Measurements from ENCODE around the gene RNF151.

RNF151 gene

DNA sequence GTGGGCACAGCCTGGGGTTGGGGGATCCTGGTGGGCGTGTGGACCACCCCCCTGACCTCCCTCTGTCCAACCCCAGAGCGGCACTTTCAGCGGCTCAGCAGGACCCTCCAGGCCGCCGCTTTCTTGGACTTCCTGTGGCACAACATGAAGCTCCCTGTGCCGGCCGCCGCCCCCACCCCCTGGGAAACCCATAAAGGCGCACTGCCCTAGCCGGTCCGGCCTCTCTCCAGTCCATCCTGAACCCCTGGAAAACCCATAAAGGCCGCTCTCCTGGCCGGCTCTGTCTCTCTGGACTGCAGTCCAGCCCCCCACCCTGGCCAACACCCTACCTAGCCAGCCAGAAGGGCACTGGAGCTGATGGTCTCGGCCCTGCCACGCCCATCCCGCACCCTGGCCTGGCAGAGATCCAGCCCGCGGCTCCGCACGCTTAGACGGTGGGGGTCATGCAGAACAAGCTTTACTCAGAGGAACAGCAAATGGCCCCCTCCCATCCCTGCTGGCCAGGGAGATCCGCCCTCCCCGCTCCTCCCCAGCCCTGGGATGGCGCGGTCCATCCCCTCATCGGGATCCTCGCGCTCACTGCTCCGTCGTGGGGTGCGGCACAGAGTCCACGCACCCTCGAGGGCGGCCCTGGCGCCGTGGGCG, 11.9 kb downstream of the RNF151 start:
- no peak for DNase-seq

DNA sequence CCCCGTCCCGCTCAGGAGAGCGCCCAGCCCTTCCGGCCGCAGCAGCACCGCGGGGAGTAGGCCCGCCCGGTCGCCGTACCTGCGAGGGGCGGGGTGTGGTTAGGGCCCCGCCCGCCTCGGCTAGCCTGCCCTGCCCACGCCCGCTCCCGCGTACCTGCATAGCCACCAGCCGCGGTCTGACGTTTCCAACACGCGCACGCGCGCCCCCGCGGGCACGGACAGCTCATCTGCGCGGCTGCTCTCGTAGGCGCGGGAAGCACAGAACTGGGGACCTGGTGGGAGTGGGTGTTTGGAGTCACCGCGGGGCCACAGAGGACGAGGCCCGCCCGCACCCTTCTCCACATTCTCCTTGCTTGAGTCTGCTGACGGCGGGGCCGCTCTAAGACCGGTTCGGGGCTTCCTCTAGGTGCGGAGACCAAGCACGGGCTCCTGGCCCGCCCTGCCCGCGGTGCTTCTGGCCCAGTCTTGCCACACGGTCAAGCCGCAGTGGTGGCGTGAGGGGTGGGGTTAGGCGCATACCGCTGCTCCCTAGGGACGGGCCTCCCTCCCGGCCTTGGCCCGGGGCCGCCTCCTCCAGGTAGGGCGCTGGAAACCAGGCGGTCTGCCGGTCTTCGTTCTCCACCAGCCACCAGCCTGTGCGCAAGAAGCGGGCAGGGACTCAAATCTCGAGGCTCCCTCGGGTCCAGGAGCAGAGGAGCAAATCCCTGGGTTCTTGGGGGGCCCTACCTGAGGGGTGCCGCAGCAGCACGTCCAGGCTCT, 12.8 kb downstream of the RNF151 start:
- peak; percentile 85 for DNase-seq

DNA sequence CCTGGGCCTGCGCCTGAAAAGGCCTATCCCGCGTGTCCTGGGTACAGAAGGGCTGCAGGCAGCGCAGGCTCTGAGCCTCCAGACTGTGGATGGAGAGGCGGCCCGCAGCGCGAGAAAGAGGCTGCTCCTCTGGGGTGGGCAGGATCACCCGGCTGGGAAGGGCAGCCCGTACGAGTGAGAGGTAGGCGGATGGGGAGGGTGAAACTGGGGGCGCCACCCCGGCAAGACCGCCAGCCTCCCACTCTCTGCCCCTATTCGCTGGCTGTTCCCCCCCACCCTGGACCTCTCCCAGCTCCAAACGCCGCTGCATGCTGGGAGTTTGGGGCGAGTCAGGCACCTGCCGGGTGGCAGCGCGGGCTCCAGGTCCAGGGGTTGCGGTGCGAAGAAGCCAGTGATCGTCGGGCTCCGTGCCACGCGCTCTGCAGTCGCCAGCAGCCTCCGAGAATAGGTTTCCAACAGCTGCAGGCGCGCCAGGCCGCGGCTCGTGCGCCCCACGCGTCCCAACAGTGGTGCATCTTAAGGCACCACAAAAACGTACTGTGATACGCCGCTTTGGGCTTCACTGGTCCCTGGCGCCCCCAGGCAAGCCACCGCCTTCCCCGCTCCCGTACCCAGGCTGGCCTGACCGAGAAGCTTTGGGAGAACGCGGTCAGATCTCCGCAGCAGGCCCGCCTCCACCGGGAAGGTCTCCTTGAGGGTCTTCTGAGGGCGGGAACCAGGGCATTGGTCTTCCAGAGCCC, 13.5 kb downstream of the RNF151 start:
- no peak for DNase-seq

DNA sequence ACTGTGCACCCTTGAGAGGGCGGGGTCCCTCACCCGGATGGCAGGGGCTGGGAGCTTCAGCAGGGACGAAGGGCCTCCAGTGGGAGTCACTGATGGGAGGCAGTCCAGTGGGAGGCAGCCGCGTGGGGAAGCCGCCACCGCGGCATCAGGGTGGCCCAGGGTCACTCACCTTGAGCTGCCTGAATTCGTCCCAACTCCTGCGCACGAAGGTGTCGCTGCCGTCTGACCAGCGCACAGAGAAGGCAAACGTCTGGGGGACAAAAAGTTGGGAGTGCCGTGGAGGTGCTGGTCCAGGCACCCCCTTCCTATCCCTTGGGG, 14.1 kb downstream of the RNF151 start:
- no peak for DNase-seq

DNA sequence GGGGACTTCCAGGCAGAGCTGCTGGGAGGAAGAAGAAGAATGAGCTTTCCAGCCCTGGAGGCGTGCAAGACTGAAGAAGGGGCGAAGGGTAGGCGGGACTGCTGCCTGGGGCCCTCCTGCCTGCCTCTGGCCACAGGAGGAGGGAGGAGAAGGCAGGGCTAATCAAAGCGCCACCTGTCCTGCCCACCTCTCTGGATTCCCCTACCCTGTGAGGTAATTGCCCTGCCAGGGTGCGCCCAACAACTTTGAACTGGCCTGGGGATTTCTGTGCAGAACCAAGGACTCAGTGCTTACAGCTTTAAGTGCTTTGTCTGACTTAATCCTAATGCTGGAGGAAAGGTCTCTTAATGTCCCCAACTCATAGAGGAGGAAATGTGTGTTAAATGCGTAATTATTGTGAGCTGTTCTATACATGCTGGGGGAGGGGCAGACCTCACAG, 14.8 kb downstream of the RNF151 start, which contains the start of gene NOXO1:
NOXO1 (minus strand) TSS at position 72 of the 439 bp plus-strand sequence. CDS start 290 bp downstream, outside the sequence.
- no peak for DNase-seq

DNA sequence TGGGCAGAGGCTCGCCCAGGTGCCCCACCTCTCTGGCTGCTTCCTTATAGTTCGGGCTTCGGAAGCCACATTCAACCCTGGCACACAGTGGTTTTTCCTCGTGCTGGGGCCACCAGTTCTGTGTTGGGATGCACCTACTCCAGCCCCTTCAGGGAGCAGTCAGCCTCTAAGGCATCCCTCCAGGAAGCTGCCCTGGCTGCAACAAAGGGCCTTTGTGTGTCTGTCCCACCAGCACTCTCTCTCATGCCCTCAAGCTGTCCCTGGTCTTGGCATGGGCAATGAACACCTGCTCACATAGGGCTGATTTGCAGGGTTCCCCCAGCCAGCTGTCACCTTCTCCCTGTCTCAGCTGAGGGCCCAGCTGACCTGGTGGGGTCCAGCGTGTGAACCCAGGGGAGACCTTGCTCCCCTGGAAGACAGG, 15.4 kb downstream of the RNF151 start:
- no peak for DNase-seq

DNA sequence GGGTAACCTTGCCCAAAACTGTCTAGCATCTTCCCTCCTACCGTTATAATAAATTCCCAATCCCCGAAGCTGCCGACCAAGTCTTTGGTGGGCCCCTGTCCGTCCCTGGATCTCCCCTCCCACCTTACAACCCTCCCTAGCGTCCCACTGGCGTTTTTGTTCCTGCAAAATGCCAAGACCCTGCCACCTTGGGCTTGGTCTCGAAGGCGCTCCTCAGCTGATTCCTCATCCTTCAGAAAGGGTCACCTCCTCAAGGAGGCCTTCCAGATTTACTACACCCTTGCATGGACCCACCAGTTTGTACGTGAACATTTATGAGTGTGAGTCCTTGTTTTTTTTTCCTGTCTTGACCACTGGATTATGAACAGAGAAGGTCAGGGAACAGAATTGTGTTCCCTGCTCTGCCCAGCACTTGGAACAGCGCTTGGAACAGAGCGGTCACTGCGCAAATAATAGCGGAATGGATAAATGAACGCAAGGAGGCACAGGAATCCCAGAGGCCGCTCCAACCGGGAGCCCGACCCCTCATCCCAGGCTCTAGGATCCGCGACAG, 16.4 kb downstream of the RNF151 start:
- no peak for DNase-seq

DNA sequence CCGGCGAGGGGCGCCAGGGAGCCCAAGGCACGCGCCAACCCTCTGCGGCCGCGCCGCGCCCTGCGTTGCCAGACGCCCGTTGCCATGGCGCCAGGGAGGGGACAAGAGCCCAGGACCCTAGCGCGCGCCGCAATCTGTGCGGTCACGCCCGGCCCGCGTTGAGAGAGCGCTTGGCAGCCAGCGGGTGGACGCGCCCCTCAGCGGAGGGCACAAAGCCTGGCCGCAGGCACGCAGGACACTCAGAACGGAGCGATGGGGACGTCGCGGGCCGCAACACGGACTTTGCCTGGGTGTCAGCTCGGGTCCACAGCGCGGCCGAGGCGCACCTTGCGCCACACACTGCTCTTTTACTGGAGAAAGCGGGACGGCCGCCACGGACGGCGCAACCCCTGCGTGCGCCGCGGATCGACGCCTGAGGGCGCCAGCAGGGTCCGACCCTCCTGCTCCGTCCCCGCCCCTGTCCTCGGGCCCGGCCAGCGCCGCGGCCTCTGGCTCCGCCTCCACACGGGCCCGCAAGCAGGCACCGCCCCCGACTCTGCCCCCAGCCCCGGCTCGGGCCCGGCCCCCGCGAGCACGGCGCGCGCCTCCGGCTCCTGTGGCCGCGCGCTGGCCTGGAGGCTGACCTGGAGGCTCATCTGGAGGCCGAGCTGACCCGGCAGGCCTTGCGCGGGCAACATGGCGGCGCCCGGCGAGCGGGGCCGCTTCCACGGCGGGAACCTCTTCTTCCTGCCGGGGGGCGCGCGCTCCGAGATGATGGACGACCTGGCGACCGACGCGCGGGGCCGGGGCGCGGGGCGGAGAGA, 17.1 kb downstream of the RNF151 start, which contains the start of gene GFER:
GFER (plus strand) TSS at position 650 of the 803 bp plus-strand sequence; CDS start at position 676, 26 bp downstream.
- peak; percentile 97 for DNase-seq

DNA sequence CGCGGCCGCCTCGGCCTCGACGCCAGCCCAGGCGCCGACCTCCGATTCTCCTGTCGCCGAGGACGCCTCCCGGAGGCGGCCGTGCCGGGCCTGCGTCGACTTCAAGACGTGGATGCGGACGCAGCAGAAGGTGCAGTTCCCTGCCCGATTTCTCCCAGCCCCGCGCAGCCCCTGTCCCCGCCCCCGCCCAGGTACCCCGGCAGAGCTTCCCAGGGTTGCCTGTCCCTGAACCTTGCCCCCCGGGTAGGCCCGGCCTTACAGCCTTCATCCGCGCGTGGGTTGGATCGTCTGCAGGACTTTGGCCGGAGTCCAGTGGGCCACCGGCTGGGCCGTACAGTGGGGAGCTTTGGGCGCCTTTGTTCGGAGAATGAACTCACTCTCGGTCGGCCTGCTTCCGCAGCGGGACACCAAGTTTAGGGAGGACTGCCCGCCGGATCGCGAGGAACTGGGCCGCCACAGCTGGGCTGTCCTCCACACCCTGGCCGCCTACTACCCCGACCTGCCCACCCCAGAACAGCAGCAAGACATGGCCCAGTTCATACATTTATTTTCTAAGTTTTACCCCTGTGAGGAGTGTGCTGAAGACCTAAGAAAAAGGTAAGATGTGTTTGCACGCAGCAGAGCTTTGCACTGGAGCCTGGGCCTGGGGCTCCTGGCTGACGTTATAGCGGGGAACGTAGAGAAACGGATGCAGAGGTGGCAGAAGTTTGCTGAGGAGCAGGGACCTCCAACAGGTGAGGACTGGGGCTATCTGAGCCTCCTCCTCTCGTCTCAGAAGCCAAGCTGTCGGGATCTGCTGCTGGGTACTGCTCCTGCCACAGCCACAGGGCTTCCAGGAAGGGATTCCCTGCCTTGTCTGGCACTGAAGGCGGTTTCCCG, 17.9 kb downstream of the RNF151 start:
- DNase-seq = no peak

DNA sequence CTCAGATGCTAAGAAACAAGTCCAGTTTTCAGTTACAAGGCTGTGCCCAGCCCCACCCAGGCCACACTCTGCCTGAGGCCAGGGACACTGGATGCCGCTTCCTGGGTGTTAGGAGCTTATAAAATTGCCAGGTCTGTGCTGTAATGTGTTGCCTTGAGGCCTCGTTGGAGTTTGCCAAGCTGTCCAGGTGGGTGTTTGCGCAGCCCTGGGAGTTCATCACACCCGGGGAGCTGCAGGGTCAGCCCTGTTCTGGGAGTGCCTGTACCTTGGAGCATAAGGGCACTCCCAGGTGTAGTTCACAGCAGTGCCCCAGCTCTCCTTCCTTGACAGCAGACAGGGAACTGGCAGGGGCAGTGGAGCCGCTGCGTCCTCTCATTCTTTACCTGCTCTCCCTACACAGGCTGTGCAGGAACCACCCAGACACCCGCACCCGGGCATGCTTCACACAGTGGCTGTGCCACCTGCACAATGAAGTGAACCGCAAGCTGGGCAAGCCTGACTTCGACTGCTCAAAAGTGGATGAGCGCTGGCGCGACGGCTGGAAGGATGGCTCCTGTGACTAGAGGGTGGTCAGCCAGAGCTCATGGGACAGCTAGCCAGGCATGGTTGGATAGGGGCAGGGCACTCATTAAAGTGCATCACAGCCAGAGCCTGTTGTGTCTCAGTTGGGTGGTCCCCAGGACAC, 19.0 kb downstream of the RNF151 start:
- DNase-seq = no peak

DNA sequence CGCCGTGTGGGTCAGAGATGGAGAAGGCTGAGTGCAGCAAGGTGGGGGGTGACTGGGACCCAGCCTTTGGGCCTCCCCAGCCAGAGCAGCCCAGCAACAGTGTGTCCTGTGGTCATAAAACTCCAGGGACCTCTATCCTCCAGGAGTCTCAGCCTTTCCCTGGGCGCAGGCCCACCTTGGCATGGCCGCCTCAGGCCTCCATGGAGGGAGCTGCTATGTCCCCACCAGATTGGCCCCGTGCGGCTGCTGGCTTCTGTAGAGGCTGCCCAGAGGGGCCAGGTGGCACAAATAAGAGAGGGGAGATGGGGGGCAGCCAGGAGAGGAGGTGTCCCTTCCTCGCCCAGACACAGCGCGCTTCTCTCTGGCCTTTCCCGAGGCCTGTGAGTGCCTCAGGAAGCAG, 20.5 kb downstream of the RNF151 start:
- DNase-seq = no peak

DNA sequence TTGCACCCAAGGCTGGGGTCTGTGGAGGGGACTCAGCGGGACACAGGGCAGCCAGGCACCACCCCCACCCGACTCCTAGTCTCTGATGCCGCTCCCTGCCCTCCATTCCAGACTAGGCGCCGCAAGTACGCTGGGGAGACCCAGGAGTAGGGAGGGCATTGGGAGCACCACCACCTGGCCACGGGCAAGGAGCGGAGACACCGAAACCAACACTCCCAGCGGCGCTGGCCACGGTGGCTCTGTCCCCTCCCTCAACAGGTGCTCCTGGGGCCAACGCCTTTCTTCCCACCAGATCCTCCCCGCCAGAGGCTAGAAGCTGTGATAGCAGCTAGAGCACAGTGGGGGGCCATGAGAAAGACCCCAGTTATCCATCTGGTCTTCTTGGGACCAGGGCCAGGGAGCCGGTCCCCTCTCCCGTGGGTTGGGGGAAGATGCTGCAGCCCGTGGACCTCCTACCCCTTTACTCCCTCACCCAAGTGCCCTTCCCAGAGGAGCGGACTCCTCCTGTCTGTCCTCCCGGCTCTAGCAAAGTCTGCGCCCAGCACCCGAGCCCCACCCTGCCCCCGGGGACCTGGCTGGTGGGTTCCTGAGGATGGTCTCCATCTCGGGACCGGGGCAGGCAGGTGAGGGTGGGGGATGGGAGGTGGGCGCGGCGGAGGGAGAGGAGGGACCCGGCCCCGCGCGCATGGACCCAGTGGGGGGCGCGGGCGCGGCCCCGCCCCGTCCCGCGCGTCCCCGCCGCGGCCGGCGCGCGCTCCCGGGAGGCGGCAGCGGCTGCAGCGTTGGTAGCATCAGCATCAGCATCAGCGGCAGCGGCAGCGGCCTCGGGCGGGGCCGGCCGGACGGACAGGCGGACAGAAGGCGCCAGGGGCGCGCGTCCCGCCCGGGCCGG, 22.8 kb downstream of the RNF151 start, which contains the start of gene SYNGR3:
SYNGR3 (plus strand) TSS at position 762 of the 892 bp plus-strand sequence. CDS start 133 bp downstream, outside the sequence.
- no peak for DNase-seq

DNA sequence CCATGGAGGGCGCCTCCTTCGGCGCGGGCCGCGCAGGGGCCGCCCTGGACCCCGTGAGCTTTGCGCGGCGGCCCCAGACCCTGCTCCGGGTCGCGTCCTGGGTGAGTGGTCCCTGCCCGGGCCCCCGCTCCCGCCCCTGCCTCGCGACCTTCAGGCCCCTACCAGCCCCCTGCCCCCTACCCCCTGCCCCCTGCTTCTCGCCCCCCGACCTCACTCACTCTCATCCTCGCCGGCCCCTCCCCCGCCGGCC, 23.4 kb downstream of the RNF151 start:
- DNase-seq = no peak

DNA sequence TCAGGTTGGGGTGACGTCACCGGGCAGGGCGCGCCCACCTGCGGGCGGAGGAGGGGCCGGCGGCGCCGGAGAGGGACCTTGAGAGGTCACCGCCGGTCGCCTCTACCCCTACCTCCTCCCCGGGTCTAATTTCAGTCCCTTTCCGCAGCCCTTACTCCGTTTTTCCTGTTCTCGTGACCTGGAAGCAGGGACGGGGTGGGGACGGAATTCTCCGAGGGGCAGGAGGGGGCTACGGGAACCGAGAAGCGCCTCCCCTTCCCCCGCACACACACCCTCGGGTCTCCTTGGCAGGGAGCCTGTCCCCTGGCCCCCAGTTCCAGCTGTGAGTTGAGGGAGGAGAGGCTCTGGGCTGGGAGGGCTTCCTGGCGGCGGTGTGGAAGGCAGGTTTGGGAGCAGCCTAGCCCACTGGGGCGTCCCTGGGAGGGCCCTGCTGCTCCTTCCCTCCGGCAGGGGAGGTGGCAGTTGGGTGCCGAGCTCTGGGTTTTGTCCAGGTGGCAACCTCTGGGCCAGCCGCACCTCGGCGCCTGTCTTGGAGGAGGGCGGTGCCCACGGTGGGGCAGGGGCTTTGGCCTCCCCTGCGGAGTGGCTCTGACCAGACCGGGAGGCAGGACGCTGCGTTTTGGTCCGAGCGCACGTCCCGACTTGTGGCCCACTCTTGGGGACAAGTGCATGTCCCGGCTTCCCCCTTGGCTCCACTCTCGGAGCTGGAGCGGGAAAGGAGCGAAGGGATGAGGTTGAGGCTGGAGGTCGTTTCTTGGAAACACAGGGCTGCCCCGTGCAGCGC, 23.9 kb downstream of the RNF151 start:
- no peak for DNase-seq

DNA sequence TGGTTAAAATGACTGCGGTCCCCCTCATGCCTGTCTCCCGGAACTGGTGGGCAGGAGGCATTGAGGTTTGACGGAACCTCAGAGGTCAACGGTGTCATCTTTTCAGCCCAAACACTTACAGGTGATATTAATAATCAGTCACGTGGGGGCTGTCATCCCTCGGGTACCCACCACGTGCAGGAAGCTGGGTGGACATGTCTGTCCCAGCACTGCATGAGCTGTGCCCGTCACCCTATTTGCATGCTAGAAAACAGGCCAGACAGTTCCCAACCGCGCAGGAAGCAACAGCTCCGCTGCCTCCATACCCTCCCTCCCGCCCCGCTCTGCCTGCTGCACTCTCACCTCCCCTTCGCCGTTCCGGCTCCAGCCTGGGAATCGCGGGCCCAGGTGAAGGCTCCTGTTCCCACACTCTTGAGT, 24.5 kb downstream of the RNF151 start:
- no peak for DNase-seq

DNA sequence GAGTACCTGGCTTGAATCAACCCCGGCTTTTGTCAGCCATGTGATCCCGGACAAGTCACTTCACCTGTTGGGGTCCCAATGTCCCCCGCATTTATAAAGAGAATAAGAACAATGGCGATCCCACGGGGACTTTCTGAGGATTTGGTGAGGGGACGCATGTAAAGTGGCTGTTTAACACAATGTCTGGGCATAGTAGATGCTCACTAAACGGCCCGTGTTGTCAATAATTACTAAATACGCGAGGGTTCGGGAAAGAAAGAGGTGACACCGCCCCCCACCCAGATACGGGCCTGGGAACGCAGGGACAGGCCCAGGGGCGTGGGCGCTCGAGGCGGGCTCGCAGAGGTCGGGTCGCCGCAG, 24.9 kb downstream of the RNF151 start:
- no peak for DNase-seq

DNA sequence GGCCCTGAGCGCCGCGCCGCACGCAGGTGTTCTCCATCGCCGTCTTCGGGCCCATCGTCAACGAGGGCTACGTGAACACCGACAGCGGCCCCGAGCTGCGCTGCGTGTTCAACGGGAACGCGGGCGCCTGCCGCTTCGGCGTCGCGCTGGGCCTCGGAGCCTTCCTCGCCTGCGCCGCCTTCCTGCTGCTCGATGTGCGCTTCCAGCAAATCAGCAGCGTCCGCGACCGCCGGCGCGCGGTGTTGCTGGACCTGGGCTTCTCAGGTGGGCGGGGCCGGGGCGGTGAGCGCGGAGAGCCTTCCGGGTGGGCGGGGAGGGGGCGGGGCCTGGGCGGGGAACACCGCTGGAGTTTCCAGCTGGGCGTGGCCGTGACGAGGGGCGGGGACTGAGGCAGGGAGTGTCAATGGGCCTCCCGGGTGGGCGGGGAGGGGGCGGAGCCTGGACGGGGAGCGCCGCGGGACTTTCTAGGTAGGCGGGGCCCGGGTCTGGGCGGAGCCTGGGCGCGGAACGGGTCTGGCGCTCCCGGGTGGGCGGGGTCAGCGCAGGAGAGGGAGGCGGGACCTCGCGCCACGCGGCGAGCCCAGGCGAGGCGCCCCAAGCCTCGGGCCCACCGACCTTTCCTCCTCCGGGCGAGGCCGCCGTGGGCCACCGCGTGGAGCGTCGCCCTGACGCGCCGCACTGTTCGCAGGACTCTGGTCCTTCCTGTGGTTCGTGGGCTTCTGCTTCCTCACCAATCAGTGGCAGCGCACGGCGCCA, 25.5 kb downstream of the RNF151 start:
- peak; percentile 96 for DNase-seq

DNA sequence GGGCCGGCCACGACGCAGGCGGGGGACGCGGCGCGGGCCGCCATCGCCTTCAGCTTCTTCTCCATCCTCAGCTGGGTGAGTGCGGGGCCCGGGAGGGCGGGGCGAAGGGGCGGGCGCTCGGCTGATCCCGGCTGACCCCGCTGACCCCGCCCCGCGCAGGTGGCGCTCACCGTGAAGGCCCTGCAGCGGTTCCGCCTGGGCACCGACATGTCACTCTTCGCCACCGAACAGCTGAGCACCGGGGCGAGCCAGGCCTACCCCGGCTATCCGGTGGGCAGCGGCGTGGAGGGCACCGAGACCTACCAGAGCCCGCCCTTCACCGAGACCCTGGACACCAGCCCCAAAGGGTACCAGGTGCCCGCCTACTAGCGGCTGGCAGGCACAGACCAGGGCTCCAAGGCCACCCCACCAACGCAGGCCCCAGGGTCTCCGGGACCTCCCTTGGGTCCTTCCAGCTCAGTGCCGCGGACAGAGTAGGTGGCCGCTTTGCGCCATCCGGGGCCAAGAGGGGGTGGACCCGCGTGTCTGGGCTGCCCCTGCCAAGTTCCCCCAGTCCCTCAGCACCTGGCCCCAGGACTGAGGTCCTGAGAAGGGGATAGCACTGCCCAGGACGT, 26.2 kb downstream of the RNF151 start:
- DNase-seq = no peak

Data from islet precursor cell (in vitro differentiated cells).